NCI-H1417 treated with DMSO at 0.1 percent for 48 hours (cell line): ENCODE results near the gene RIMS4.

ENCODE experiments used
- DNase-seq: peaks from one replicate; lab custom pipeline; 2025; lab: John Stamatoyannopoulos, UW

RIMS4 gene

GRCh38 chr20:44739942-44740341 lies 70.4 kb downstream of the RIMS4 start:
- DNase-seq, result no peak

DNA sequence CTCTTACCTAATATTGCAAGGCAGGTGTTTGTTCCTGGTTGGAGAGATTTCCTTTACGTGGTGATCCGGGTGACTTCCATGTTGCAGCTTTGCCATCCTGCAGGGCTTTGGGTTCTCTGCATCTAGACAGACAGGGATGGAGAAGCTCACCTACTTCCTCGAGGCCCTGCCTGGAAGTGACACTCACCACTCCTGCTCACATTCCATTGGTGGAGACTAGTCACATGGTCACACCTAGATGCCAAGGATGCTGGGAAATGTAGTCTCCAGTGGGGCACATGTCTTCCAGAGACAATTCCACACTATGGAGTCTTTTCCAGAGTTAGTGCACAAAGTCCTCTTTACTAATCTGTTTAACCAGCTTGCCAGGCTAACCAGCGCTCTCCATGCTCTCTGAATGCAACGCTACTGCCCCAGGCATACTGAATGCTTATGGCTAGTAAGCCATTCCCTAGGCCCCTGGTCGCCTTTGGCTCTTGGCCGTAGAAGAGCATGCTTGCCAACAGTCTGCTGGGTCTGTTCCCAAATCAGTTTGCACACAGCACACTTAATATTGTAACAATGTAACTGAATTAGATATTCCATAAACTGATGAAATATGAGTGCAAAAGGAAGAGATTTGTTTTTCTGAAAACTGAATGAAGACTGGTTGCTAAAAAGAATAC lies 71.4 kb downstream of the RIMS4 start:
- no peak for DNase-seq

DNA sequence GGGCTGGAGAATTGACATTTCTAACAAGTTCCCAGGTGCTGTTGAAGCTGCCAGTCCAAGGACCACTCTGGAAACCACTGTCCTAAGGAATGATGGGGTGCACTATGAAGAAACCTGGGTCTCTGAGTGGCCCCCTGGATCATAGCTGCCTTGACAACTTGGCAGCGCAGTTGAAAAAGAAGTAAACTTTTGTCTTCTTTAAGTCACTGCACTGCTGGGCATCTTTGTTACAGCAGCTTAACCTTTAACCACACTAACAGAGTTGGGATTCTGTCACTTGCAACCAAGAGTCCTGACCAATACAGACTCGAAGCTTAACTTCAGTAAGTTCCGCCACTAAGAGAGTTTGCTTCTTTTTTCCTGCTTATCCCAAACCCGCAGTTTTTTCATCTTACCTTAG lies 73.2 kb downstream of the RIMS4 start:
- no peak for DNase-seq

DNA sequence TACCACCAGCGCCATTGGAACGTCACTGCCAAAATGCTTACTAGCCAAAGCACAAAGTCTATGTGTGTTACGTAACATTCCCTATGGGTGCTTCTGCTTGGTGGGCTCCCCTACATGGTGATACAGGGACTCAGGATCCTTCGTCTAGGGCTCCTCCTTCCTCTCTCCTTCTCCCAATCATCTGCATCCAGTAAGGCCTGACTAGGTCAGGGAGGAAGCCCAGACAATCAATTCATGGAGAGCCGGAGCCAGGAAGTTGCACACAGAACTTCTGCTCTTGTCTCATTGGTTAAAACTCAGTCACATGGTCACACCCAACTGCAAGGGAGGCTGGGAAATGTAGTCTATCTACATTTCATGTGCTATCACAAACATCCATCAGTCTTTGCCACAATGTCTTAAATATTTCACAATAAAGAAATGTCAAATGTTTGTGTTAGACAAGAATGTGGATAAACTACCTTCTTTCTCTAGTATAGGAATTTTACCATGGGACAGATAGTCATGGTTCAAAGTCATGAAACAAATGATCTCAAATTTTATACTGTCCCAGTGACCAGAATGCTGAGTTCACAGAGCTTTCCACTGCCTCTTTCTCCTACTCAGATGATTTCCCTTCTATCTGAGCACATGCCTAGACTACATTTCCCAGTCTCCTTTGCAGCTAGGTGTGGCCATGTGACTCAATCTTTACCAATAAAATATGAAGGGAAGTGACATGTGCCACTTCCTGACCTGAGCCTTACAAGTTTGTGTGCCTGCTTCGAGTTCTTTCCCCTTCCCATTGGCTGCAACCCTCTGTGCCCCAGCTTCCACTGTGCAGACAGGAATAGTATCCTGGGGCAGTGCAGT lies 74.0 kb downstream of the RIMS4 start:
- no peak for DNase-seq

DNA sequence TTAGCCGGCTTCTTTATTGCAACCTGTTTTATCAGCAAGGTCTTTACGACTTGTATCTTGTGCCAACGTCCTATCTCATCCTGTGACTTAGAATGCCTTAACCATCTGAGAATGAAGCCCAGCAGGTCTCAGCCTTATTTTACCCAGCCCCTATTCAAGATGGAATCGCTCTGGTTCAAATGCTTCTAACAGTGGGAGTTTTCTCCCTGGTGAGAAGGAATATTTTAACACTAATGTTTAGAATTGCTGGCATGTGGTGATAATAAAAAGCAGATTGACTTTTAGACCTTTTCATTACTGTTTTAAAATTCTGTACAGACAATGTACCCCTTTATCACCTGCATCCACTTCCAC lies 74.6 kb downstream of the RIMS4 start:
- no peak for DNase-seq

GRCh38 chr20:44734938-44735337 lies 75.4 kb downstream of the RIMS4 start:
- no peak for DNase-seq

GRCh38 chr20:44733341-44734069 lies 76.8 kb downstream of the RIMS4 start:
- DNase-seq, result no peak

DNA sequence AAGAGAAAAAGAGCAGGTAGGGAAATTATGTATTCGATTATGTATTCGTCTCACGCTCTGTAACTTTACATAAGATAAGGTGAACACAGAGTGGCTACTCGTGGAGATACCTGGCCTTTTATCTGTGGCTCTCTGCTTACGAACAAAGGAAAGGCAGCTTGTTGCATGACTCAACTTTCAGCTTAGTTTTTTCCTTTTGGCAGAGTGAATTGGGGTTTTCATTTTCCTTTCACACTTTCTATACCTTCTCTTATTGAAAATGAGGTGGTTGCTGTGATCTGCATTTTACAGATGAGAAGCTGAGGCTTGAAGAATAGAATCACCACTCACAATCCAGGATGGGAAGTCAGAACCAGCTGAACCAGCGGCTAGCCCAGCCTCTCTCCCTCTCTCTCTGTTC lies 78.0 kb downstream of the RIMS4 start:
- DNase-seq, result no peak

GRCh38 chr20:44731657-44732056 lies 78.7 kb downstream of the RIMS4 start:
- no peak for DNase-seq

DNA sequence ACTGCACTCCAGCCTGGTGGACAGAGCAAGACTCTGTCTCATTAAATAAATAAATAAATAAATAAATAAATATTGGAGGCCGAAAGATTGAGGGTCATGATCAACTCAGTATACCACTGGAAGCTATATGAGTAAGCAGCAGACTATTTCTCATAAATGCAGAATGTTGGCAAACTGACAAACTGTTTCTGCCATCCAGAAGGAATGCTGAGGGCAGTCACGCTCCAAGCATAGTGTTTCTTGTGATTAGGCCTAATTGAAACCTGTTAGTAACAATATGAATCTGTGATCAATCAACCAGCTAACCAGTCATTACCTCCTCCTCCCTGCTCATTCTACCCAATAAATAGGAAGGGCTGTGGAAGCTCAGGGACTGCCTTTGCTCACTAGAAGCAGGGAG lies 79.9 kb downstream of the RIMS4 start:
- DNase-seq, result no peak

GRCh38 chr20:44728801-44729443 lies 81.4 kb downstream of the RIMS4 start:
- peak; percentile 76 for DNase-seq

GRCh38 chr20:44727651-44728050 lies 82.7 kb downstream of the RIMS4 start:
- DNase-seq, result no peak

DNA sequence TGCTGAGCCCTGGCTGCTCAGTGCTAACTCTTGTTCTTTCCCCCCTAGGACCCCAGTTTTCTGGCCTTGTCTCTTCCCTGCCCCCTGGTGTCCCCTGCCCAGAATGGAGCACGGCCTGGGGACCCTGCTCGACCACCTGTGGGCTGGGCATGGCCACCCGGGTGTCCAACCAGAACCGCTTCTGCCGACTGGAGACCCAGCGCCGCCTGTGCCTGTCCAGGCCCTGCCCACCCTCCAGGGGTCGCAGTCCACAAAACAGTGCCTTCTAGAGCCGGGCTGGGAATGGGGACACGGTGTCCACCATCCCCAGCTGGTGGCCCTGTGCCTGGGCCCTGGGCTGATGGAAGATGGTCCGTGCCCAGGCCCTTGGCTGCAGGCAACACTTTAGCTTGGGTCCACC lies 83.3 kb downstream of the RIMS4 start:
- no peak for DNase-seq

- DNase-seq, result no peak
Observed at GRCh38 chr20:44725837-44726236, 84.5 kb downstream of the RIMS4 start.

GRCh38 chr20:44724423-44725091 lies 85.8 kb downstream of the RIMS4 start:
- DNase-seq, result no peak

GRCh38 chr20:44723798-44724362 lies 86.5 kb downstream of the RIMS4 start:
- no peak for DNase-seq

- no peak for DNase-seq
Observed at GRCh38 chr20:44723391-44723790, 87.0 kb downstream of the RIMS4 start.

DNA sequence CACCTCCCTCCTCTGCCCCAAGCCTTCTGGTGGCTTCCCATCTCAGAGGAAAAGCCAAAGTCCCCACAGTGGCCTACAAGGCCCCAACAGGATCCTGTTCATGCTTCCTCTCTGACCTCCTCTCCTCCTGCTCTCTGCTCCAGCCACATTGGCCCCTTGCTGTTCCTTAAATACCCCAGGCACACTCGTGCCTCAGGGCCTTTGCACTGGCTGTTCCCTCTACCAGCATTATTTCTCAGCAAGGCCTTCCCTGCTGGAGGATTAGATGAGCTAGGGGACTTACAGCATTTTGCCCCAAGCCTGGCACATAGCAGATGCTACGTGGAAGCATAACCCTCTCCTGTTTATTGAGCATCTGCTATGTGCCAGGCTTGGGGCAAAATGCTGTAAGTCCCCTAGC lies 87.4 kb downstream of the RIMS4 start:
- DNase-seq, result no peak

DNA sequence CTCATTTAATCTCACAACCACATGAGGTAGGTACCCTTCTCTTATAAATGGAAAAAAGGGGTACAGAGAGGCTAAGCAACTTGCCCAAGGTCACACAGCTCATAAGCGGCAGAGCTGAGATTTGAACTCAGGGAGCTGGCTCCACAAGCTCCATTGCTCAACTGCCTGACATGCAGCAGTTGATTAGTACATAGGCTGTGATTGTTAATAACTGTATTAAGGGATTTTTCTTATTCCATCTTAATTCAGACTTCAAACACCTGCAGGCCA lies 88.6 kb downstream of the RIMS4 start:
- DNase-seq, result no peak

GRCh38 chr20:44720997-44721784 lies 89.2 kb downstream of the RIMS4 start:
- DNase-seq, result no peak

DNA sequence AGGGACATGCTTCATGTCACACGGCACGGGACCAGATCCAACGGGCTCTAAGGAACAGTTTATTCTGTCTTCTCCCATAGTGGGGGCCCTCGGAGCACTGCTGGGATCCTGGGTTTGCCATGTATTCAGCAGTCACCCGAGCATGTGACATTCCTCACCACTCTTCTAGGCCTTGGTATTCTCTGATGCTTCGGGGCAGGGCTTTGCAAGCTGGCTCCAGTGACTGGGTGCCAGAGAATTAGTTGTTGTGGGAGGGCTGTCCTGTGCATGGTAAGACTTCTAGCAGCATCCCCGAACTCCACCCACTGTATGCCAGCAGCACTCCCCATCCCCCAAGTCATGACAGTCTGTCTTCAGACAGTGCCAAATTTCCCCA lies 89.7 kb downstream of the RIMS4 start:
- no peak for DNase-seq
